GM18858 (cell line): Measurements from ENCODE around the gene ST7.
"Not testable (repeated sequence)": the region's sequence is repeated elsewhere in the genome, so short reads cannot be mapped to it uniquely, and the experiment has no call there.

Experiments
- ATAC-seq: cut with Tn5 transposase; IDR thresholded peaks from one replicate; pipeline ENCODE4 v1.9.1; 2021; ENCODE audit not compliant: unreplicated experiment

The ST7 gene

GRCh38 chr7:116975024-116975423 lies 21.7 kb downstream of the ST7 start:
- ATAC-seq = not testable (repeated sequence)

GRCh38 chr7:116977172-116977571 lies 23.9 kb downstream of the ST7 start:
- ATAC-seq = no peak

GRCh38 chr7:116978006-116978405 lies 24.7 kb downstream of the ST7 start:
- no peak for ATAC-seq

GRCh38 chr7:116979430-116979829 lies 26.1 kb downstream of the ST7 start:
- ATAC-seq = no peak

- ATAC-seq = no peak
Measured at GRCh38 chr7:116980354-116980753, 27.1 kb downstream of the ST7 start.

GRCh38 chr7:116981939-116982338 lies 28.6 kb downstream of the ST7 start:
- ATAC-seq = no peak

GRCh38 chr7:116984511-116984910 lies 31.2 kb downstream of the ST7 start:
- ATAC-seq = no peak

- peak; percentile 43 for ATAC-seq
Measured at GRCh38 chr7:116984917-116985316, 31.6 kb downstream of the ST7 start.

- ATAC-seq = no peak
Measured at GRCh38 chr7:116985575-116985974, 32.3 kb downstream of the ST7 start.

- peak; percentile 44 for ATAC-seq
Measured at GRCh38 chr7:116986611-116987565, 33.6 kb downstream of the ST7 start.

GRCh38 chr7:116988363-116988989 lies 35.2 kb downstream of the ST7 start:
- no peak for ATAC-seq

- no peak for ATAC-seq
Measured at GRCh38 chr7:116990056-116990455, 36.8 kb downstream of the ST7 start.

GRCh38 chr7:116991233-116991632 lies 37.9 kb downstream of the ST7 start:
- no peak for ATAC-seq

- no peak for ATAC-seq
Measured at GRCh38 chr7:116994611-116995010, 41.3 kb downstream of the ST7 start.

GRCh38 chr7:116997972-116998371 lies 44.7 kb downstream of the ST7 start:
- no peak for ATAC-seq

- no peak for ATAC-seq
Measured at GRCh38 chr7:116998567-116999175, 45.4 kb downstream of the ST7 start.

GRCh38 chr7:116999311-116999710 lies 46.0 kb downstream of the ST7 start:
- no peak for ATAC-seq

- ATAC-seq = no peak
Measured at GRCh38 chr7:117001283-117001682, 48.0 kb downstream of the ST7 start.

GRCh38 chr7:117004899-117005298 lies 51.6 kb downstream of the ST7 start:
- ATAC-seq = no peak

GRCh38 chr7:117005449-117005848 lies 52.1 kb downstream of the ST7 start:
- no peak for ATAC-seq

GRCh38 chr7:117006907-117007684 lies 53.8 kb downstream of the ST7 start:
- ATAC-seq = no peak
